ENCODE results near the gene RHOA.
"Not testable (repeated sequence)": the region's sequence is repeated elsewhere in the genome, so short reads cannot be mapped to it uniquely, and the experiment has no call there.

Gene RHOA

DNA sequence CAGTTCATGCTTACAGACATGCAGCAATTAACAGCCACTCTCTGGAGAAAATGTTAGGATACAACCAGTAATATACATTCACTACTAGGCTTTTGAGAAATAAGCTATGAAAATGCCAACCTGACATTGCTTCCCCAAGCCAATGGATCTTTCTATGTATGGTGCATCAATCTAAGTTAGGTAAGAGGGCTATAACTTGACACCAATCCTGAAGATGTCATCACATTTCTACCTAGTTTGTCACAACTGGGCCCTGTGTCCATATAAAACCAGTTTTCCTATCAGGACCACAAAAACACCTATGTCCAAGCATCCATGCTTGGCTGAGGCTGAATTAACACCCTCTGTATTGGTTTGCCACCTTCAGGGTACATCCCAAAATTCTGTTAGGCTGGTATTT is 39.8 kb downstream of the RHOA start:
- no peak for FAIRE-seq
- no peak for DNase-seq (ENCODE audit: low spot score)

DNA sequence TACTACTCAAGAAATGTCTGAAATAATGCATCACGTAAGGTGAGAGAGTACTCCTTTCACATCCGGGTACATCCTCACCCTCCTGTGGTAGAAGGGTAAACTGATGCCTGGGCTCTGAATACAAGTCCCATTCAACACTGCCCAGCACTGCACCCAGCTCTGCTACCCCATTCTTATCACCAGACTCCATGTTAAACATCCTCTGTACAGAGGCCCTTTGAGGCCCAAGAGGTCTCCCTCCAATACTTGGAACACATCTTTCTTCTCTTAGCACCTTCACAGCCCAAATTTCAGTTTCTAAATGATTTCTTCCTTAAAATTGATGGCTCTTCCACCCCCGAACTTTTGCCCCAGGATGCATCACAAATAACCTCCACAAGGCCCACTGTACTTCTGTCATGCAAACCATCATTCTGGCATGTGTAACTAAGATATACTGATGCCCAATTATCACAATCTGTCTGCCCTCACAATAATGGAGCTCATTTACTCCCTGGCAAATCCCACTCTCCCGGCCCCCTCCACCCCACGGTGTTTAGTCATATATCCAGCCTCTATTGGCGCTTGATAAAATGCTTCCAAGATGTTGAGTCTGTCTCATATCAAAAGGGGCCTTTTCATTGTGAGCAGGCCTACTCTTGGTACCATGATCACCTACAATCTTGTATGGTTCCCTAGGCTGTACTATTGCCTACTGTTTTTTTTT is 41.0 kb downstream of the RHOA start:
- no peak for FAIRE-seq
- no peak for DNase-seq (ENCODE audit: low spot score)

DNA sequence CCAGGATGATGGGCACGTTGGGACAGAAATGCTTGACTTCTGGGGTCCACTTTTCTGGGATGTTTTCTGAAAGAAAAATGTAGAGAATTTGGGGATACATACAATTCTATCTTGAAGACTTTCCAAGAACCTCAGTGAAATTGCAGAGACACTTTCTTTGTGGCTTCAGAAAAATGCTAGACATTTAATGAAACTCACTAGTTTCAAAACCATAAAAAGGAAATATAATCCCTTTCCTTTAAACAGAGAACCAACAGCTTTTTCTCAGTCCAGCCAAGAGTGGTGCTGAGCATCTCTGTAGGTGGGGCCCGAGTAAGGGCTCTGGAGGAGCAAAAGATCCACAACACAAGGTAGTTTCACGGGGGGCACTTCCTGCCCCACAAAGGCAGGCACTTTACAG is 49.2 kb downstream of the RHOA start:
- FAIRE-seq (no peak), DNase-seq (ENCODE audit: low spot score) (no peak)

DNA sequence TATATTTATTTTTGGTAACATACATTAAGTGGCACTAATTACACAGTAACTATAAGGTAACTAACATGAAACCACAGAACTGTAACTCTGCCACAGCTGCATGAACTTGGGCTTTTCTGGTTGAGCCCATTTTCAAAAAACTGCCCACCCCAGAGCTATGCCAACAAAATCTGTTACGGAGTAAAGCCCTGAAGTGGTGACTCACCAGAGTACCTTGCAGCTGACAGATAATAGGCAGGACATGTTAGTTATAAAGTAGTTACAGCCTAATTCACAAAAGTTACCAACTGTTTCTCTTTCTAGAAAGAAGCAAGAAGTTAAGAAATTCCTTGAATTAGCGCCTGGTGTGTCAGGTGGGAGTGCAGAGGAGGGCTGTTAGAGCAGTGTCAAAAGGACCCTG is 52.2 kb downstream of the RHOA start:
- FAIRE-seq, result peak; percentile 85
- peak; percentile 37 for DNase-seq (ENCODE audit: low spot score)

DNA sequence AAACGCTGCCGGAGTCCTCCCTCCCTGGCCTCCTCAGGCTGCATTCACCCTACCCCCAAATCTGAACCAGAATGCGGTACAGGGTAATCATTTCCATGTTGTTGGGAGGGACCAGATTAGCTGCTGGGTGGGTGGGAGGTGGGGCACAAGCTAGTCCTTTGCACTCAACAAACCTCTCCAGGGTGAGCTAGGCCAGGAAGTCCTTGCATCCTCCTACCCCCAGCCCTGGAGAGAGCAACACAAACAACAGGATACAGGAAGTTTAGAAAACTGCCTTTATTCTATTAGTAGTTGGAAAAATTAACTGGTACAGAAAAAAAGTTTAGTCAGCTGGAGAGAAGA is 52.9 kb downstream of the RHOA start:
- FAIRE-seq (no peak), DNase-seq (ENCODE audit: low spot score) (no peak)

DNA sequence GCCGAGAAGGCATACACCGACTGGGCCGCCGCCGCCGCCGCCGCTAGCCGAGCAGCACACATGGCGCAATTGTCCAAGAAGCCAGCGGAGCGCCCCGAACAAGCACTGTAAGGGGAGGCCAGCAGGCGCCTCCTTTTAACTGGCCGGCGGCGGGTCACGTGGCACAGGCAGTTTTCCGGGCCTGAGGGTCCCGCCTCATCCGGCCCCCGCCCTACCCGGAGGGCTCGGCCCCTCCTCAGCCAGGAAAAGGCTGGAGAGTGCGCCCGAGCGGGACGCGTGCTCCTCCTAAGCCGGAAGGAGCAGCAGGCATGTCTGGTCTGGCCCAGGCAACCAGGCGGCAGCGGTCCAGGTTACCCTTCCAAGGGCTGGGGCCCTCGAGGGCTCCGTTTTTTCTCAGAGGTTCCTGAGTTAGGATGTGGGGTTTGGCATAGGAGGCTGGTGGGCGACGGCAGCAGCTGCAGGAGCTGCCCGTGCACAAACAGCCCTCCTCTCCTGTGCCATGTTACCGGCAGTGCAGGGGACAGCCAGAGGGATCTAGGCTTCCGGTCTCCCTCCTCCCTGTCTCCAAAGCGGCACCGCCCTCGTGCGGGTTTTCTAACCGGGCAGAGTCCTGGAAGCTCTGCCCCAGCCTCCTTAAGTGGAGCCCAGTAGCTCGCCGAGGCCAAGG is 53.4 kb downstream of the RHOA start, which contains the start of gene GPX1:
TSS of gene GPX1 (minus strand) at position 137 of the 667 bp plus-strand sequence. CDS start at position 62, 75 bp downstream.
- peak; percentile 80 for FAIRE-seq
- DNase-seq (ENCODE audit: low spot score), result peak; percentile 87

DNA sequence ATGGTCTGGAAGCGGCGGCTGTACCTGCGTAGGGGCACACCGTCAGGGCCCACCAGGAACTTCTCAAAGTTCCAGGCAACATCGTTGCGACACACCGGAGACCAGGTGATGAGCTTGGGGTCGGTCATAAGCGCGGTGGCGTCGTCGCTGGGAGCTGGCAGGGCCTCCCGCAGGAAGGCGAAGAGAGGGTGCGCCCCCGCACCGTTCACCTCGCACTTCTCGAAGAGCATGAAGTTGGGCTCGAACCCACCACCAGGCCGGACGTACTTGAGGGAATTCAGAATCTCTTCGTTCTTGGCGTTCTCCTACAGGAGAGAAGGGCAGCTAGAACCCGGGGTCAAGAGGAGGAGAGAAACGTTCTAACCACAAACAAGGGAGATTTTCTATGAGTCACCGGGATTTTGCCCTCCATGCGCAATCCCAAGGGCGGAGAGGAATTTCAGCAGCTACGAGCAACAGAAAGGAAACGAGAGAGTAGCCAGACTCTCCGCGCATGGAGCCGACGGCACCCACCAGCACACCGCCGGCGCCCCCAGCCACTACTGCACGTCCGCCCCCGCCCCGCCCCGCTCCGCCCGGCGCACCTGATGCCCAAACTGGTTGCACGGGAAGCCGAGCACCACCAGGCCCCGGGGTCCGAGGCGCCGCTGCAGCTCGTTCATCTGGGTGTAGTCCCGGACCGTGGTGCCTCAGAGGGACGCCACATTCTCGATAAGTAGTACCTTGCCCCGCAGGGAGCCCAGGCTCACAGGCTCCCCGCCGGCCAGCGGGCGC is 54.1 kb downstream of the RHOA start:
- peak; percentile 79 for DNase-seq (ENCODE audit: low spot score)
- FAIRE-seq, result peak; percentile 60

DNA sequence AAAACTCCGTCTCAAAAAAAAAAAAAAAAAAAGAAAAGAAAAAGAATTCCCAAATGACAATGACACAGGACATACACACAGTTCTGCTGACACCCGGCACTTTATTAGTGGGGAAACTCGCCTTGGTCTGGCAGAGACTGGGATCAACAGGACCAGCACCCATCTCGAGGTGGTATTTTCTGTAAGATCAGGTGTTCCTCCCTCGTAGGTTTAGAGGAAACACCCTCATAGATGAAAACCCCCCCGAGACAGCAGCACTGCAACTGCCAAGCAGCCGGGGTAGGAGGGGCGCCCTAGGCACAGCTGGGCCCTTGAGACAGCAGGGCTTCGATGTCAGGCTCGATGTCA is 54.7 kb downstream of the RHOA start:
- not testable (repeated sequence) for DNase-seq (ENCODE audit: low spot score); FAIRE-seq

DNA sequence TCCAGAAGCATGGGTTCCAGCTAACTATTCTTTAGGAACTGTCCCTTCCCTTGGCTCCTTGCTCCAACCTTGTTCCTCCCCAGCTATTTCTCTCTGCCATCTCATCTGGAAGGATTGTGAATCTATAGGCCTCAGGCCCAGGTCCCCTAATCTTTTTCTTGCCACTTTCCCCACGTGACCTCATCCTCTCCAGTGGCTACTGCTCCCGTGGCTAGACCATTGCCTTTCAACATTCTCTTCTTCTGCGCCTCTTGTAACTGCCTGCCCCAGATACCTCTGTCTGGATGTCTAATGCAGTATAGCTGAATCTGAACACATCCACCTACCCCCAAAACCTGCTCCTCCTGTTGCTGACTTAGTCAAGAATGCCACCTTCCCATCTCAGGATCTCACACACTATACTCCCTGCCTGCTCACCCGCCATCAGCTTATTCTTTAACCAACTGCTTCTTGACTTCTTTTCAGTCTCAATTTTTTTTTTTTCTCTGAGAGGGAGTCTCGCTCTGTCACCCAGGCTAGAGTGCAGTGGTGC is 58.8 kb downstream of the RHOA start:
- no peak for DNase-seq (ENCODE audit: low spot score)

DNA sequence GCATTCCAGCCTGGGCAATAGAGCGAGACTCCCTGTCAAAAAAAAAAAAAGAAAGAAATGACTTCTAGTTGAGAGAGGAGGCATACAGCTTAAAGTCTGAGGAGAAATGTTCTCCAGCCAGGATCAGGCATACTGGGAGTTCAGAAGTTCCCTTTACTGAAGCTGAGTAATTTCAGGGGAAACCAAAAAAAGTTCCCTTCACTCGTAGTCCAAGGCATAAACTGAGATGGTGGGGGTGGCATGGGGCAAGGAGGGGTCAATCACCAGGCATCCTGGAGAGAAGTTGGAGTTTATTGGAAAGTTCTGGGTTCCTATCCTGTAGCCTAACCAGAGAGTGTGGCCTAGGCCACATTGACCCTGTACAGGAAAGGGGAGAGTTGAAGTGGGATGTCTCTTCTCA is 59.5 kb downstream of the RHOA start:
- DNase-seq (ENCODE audit: low spot score), result no peak
- FAIRE-seq, result no peak

More for the DNA sequence above, 58.8 kb downstream of the RHOA start:
- FAIRE-seq, result no peak

DNA sequence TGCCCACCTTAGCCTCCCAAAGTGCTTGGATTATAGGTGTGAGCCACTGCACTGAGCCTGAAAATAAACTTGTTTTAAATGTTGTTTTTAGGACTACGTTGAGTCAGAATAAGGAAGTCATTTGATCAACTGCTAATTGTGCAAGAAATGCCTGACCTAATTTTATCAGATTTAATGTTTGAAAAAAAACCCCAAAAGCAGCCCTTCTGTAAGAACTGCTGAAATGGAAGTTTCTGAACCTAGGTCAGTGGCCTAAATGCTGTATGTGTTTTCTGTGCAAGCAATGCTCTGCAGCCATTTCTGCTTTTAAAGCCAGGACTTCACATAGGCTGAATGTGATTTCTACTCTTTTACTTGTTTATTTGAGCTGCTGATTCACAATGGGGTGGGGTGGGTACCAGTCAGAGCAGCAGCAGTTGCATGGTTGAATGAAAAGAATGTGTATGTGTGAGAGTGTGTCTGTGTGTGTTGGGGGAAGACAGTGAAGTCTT is 60.2 kb downstream of the RHOA start:
- DNase-seq (ENCODE audit: low spot score) (peak; percentile 78), FAIRE-seq (peak; percentile 69)

DNA sequence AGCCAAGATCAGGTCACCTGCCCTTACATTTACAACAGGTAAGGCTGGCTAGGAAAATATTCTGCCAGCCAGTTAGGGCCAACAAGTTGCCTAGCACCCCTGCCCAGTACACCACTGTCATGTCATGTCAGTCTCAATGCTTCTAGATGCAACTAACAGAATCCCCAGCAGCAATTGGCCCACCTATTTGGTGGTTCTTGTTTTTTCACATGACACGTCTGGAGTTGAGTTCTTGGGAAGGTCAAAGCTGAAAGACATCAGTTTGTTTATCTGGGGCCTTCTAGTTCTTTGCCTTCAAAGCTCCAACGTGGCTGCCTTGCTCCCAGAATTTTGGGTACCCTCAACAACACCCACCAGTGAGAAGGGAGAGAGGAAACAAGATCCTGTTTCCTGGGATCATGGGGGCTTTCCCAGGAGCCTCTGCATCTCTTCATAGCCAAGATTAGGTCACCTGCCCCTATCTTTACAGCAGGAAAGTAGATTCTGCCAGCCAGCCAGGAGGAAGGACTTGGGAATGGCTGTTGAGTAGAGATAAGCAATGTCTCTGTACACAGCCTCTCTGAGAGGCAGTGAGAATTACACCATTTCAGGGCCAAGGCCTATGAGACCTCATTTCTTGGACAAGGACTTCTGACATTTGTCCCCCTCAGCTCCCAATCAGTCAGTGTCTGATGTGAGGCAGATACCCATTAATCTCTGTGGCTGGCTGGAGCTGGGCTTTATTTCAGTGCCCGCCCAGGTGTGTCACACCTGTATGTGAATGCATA is 62.2 kb downstream of the RHOA start:
- DNase-seq (ENCODE audit: low spot score), result no peak
- FAIRE-seq, result no peak

DNA sequence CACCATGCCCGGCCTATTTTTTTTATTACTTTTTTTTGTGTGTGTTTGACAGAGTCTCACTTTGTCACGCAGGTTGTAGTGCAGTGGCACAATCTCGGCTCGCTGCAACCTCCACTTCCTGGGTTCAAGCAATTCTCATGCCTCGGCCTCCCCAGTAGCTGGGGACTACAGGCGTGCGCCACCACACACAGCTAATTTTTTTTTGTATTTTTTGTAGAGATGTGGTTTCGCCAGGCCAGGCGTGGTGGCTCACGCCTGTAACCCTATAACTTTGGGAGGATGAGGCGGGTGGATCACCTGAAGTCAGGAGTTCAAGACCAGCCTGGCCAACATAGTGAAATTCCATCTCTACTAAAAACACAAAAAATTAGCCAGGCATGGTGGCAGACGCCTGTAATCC is 63.4 kb downstream of the RHOA start:
- not testable (repeated sequence) for FAIRE-seq; DNase-seq (ENCODE audit: low spot score)

DNA sequence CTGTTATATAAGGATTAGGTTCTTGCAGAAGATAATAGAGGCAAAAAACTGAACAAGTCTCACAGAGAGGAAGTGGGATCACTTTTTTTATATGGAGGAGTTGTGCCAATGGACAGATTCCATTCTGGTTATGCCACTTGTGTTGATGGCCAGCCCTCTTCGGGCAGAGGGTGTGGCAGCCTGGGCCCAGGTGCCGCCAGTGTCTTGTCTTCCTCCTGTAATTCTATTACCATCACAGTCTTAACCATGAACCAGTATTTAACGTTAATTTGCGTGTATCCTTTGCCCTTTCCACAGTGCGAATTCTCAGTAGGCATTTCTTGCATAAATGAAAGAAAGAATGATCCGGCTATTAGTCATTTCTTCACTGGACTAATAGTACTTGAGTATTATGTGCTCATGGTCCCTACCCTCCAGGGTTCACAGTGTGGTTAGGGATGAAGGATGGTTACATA is 65.0 kb downstream of the RHOA start:
- FAIRE-seq, result no peak
- DNase-seq (ENCODE audit: low spot score), result peak; percentile 6

DNA sequence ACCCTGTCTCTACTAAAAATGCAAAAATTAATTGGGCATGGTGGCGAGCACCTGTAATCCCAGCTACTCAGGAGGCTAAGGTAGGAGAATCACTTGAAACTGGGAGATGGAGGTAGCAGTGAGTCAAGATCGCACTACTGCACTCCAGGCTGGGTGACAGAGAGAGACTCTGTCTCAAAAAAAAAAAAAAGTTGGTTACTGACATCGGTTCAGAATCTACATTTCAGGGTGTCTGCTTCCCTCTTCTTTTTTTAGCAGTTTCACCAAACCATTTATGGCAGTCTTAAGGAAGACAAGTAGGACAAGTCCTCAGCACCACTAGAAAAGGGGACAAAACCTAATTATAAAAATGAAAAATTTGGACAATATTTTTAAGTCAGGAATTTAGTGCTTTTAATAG is 68.6 kb downstream of the RHOA start:
- no peak for FAIRE-seq
- DNase-seq (ENCODE audit: low spot score), result no peak

DNA sequence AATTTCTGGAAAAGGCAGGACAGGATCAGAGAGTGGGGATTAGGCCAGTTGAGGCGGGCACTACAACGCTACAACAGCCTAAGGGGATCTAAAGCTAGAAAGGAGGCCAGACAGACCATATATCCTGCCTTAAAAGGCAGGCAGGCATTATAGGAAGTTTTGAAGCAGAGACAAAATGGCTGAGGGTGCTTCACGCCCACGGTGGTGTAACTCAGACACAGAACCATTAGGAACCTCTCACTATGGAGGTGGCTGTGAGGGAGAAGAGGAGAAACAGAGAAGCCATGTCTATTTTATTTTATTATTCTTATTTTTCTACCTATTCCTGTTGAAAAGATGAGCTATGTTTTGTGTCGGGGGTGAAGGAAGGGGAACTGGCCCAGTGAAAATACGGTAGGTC is 69.8 kb downstream of the RHOA start:
- FAIRE-seq (no peak), DNase-seq (ENCODE audit: low spot score) (no peak)

DNA sequence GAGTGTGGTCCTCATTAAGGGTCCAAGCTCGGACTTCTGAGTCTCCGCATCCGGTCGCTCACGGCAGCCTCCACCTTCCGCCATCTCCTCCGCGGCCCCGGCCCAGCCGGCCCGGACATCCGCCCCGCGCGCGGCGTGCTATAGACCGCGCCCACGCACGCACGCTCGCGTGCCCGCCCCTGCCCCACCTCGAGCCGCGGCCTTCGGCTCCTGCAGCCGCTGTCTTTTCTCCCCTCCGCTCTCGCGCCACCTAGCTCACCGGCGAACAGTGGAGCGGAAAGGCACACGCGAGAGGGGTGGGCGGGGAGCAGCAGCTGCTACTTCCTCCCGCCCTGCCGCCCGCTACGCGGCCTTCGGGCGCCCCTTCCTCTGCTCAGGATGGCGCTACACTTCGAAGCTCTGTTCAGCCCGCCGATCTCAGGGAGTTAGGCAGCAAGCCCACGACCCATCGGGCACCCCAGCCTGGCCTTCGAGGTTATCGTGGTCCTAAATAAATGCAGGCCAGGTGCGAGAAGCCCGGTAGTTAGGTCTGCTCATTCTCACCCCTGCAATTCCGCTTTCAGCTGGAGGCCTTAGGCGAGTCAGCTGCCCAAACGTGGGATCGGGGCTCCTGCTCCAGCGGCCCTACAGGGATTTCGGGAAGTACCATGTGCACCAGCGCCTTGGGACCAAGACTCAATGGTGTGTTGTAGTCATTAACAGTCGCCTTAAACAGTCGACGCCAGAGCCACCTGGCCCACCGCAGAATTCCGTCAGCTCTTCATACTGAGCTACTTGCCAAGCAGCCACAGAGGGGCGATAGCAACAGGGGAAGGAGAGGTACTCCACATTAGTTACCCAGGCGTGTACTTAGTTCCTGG is 71.6 kb downstream of the RHOA start, which contains the start of gene USP4:
TSS of gene USP4 (minus strand) at position 113 of the 860 bp plus-strand sequence. CDS start at position 84, 29 bp downstream.
- no peak for FAIRE-seq
- peak; percentile 81 for DNase-seq (ENCODE audit: low spot score)

DNA sequence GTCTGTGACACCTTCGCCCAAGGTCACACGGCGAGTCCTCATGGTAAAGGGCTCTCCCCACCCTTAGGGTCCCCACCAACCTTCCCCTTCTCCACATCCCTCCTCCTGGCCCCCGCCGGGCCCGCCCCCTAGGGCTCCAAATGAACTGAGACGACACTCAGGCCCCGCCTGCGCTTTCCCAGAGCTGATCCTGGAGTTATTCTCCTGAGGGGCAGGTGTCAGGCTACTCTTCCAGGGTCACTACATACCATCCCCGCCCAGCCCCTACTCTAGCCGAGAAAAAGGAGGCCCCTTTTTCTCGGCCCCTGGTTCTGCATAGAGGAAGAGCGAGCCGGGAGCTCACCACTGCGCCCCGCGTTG is 72.2 kb downstream of the RHOA start:
- FAIRE-seq (no peak), DNase-seq (ENCODE audit: low spot score) (no peak)

DNA sequence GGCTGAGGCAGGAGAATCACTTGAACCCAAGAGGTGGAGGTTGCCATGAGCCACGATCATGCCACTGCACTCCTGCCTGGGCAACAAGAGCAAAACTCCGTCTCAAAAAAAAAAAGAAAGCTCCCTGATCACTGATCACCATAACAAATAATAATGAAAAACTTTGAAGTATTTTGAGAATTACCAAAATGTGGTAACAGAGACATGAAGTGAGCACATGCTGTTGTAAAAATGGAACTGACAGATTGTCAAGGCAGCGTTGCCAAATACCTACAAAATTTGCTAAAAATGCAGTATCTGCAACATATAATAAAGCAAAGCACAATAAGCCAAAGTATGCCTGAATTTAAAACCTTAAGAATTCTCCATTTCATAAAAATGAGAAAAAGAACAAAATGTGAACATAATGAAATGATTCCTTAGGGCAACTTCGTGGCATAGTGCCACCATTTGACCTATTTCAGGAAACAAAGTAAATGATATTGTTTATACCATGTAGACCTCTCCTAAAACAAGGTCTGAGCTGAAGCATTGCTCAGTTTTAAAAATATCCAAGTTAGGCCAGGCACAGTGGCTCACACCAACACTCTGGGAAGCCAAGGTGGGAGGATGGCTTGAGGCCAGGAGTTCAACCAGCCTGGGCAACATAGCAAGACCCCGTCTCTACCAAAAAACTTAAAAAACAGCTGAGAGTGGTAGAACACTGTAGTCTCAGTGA is 77.7 kb downstream of the RHOA start:
- DNase-seq (ENCODE audit: low spot score) (no peak), FAIRE-seq (no peak)

Data from RCC 7860 (cell line).